ENCODE data around the gene ZNF786.
"Not testable (repeated sequence)": the region's sequence is repeated elsewhere in the genome, so short reads cannot be mapped to it uniquely, and the experiment has no call there.

Gene ZNF786

DNA sequence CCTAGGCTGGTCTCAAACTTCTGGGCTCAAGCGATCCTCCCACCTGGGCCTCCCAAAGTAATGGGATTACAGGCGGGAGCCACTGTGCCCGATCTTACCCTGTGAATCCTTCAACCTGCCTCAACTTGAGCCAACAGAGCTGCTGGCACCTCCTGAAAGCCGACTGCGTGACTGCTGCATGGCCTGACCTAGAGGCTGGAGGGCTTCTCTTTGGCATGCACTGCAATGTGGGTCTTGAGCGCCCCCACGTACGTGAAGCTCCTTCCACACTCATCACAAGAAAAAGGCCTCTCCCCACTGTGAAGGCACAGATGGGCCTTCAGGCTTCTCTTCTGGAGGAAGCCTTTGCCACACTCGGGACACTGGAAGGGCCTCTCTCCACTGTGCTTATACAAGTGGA lies 12.9 kb upstream of the ZNF786 start:
- no peak for TF ChIP-seq CTCF (IDR thresholded peaks at IDR 0.05)

DNA sequence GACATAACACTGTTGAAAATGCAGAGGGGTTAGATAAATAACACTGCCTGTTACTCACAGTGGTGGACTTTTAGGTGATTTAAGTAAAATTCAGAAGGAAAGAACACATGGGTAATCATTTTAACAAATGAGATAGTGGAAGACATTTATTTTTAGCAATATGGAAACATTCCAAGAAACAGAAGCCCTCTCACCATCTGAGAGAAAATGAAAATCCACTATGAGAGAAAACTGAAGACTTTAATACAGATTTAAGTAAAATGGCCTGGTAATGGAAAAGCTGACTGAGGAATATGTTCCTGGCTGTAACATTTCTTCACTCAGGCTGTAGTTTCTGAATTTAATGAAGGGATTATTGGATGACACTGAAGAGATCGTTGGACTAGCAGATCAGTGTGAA lies 12.1 kb upstream of the ZNF786 start:
- peaks cover 30% of the 10 kb centered on the region for H3K36me3 Mint-ChIP-seq (ENCODE audit: low read depth)
- no peak overlapping the region for H3K27ac Mint-ChIP-seq
- H3K4me3 Mint-ChIP-seq, result no peak overlapping the region

More for the DNA sequence above, 12.9 kb upstream of the ZNF786 start:
- no peak overlapping the region for H3K4me3 Mint-ChIP-seq
- H3K36me3 Mint-ChIP-seq (ENCODE audit: low read depth), result peaks cover 30% of the 10 kb centered on the region
- DNase-seq, result no peak
- peaks cover 10% of the 10 kb centered on the region for H3K4me1 Mint-ChIP-seq
- no peaks in the 10 kb centered on the region for H3K9me3 Mint-ChIP-seq
- no peaks in the 10 kb centered on the region for H3K27me3 Mint-ChIP-seq (ENCODE audit: low read depth, poor library complexity)
- no peak overlapping the region for H3K27ac Mint-ChIP-seq

DNA sequence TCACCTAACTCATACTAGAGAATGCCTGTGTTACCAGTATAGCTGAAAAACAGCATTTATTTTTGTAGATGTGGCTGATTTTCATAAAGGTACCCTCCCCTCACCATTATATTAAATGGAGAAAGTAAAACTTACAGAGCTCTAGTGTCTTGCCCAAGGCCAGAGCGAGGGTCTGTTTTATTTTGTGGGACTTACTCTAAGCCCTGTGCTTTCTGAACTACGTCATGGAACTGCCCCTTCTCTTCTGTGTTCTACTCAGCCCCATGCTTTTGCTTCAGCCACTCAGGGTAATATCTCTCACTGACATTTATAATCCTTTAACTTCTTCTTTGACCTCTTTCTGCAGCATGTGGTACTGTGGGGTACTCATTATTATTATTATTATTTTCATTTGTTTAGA lies 10.3 kb upstream of the ZNF786 start:
- DNase-seq, result no peak
- Mint-ChIP-seq H3K36me3 (ENCODE audit: low read depth) (peaks cover 25% of the 10 kb centered on the region), H3K4me1 (peaks cover 10% of the 10 kb centered on the region), H3K27me3 (ENCODE audit: low read depth, poor library complexity) (peaks cover 2% of the 10 kb centered on the region), H3K27ac (no peak overlapping the region), H3K4me3 (no peak overlapping the region), H3K9me3 (no peaks in the 10 kb centered on the region)
- TF ChIP-seq CTCF (IDR thresholded peaks at IDR 0.05), result no peak

More for the DNA sequence above, 12.1 kb upstream of the ZNF786 start:
- no peak for TF ChIP-seq CTCF (IDR thresholded peaks at IDR 0.05)
- Mint-ChIP-seq H3K4me1 (peaks cover 10% of the 10 kb centered on the region), H3K9me3 (no peaks in the 10 kb centered on the region), H3K27me3 (ENCODE audit: low read depth, poor library complexity) (no peaks in the 10 kb centered on the region)
- DNase-seq, result no peak

DNA sequence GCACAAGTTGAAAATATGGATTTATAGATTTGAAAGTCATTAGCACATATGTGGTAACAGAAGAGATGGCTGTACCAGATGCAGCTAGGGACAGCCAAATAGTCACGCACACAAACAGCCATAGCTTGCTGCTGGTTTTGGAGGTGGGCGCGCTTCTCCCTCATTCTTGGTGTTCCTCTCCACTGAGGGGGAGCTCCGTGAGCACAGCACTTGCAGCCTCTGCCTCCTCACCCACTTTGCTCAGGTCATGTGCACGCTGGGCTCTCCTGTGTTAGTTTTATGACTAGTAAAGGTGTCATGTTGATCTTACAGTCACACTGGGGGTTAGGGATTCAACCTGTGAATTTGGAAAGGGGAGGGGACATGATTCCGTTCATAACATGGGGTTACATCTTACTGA lies 8.5 kb upstream of the ZNF786 start:
- no peak for TF ChIP-seq CTCF (IDR thresholded peaks at IDR 0.05)
- Mint-ChIP-seq H3K4me3 (no peak overlapping the region), H3K36me3 (ENCODE audit: low read depth) (peaks cover 19% of the 10 kb centered on the region), H3K9me3 (no peaks in the 10 kb centered on the region), H3K27ac (no peak overlapping the region), H3K27me3 (ENCODE audit: low read depth, poor library complexity) (peaks cover 2% of the 10 kb centered on the region), H3K4me1 (peaks cover 10% of the 10 kb centered on the region)
- DNase-seq, result no peak

DNA sequence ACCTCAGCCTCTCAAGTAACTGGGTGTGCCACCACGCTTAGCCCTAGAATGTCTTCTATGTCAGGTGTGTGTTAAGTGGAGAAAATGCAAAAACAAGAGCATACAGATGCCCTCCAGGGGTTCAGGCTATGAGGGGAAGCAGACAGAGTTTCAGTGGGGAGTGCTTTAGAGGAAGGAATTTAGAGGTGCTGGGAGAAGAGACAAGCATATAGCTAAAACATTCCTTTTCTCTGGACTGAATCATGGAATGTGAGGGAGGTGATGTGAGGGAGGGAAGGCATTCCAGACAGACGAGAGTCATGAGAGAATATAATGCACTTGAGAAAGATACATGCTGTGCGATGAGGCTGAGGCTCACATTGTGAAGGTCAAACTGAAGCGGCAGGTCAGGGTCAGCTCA lies 6.6 kb upstream of the ZNF786 start:
- H3K4me1 Mint-ChIP-seq, result peaks cover 19% of the 10 kb centered on the region
- H3K4me3 Mint-ChIP-seq, result no peak overlapping the region
- no peak for TF ChIP-seq CTCF (IDR thresholded peaks at IDR 0.05)
- peak overlapping the region; percentile 1 for H3K27ac Mint-ChIP-seq
- H3K9me3 Mint-ChIP-seq, result no peaks in the 10 kb centered on the region
- H3K36me3 Mint-ChIP-seq (ENCODE audit: low read depth), result peaks cover 4% of the 10 kb centered on the region
- peaks cover 2% of the 10 kb centered on the region for H3K27me3 Mint-ChIP-seq (ENCODE audit: low read depth, poor library complexity)
- no peak for DNase-seq

DNA sequence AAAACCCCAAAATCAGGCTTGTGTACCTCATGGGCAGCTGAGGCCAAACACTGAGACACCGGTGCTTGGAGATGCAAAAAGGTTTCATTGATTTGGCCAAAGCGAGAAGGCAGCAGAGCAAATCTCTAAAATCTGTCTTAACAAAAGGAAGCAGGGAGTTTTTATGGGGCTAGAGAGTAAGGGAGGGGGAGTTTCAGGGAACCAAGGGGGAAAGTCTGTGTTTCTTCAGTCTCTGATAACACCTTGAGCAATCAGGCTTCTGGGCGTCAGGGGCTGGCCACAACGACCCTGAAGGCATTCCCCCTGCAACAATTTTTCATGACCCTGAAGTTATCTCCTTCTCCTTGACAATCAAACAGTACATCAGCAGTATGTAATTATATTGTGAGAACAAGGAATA lies 2.7 kb upstream of the ZNF786 start:
- TF ChIP-seq CTCF (IDR thresholded peaks at IDR 0.05), result no peak
- H3K4me3 Mint-ChIP-seq, result peak overlapping the region; percentile 38
- peaks cover 2% of the 10 kb centered on the region for H3K27me3 Mint-ChIP-seq (ENCODE audit: low read depth, poor library complexity)
- peaks cover 18% of the 10 kb centered on the region for H3K9me3 Mint-ChIP-seq
- peaks cover 19% of the 10 kb centered on the region for H3K36me3 Mint-ChIP-seq (ENCODE audit: low read depth)
- DNase-seq, result no peak
- peaks cover 25% of the 10 kb centered on the region for H3K4me1 Mint-ChIP-seq
- no peak overlapping the region for H3K27ac Mint-ChIP-seq

GRCh38 chr7:149092244-149092643 lies 1.7 kb upstream of the ZNF786 start:
- not testable (repeated sequence) for H3K4me3 Mint-ChIP-seq; H3K27me3 Mint-ChIP-seq (ENCODE audit: low read depth, poor library complexity); H3K27ac Mint-ChIP-seq; DNase-seq
- Mint-ChIP-seq H3K36me3 (ENCODE audit: low read depth) (peaks cover 29% of the 10 kb centered on the region), H3K4me1 (peaks cover 25% of the 10 kb centered on the region), H3K9me3 (peaks cover 28% of the 10 kb centered on the region)
